Subcutaneous abdominal adipose tissue (tissue), 5 donors: ENCODE data around the gene C22orf42.

Source experiments
- H3K27ac ChIP-seq: one replicate; pipeline ENCODE4 v1.7.0; 2013; ENCODE audit warnings: low read depth, mild to moderate bottlenecking, inconsistent platforms, low read length, moderate library complexity
- H3K27me3 ChIP-seq, 5 donors: one replicate each; pipeline ENCODE4 v1.7.0; 2013; ENCODE audit warnings: low read length in 5 of 5, inconsistent platforms in 1 of 5; ENCODE audit not compliant: control insufficient read depth in 5 of 5, insufficient read depth in 4 of 5
- H3K36me3 ChIP-seq, 5 donors: one replicate each; pipeline ENCODE4 v1.7.0; 2013; ENCODE audit warnings: low read length in 5 of 5; ENCODE audit not compliant: control insufficient read depth in 5 of 5, insufficient read depth in 5 of 5
- H3K4me1 ChIP-seq, 5 donors: one replicate each; pipeline ENCODE4 v1.7.0; 2013; ENCODE audit warnings: low read length in 5 of 5, mild to moderate bottlenecking in 3 of 5, moderate library complexity in 1 of 5; ENCODE audit not compliant: control insufficient read depth in 5 of 5, insufficient read depth in 5 of 5
- H3K4me3 ChIP-seq, 5 donors: one replicate each; pipeline ENCODE4 v1.7.0; 2013; ENCODE audit warnings: low read length in 5 of 5, low read depth in 1 of 5
- H3K9ac ChIP-seq, 5 donors: one replicate each; pipeline ENCODE4 v1.7.0; 2013; ENCODE audit warnings: low read length in 5 of 5, mild to moderate bottlenecking in 4 of 5, moderate library complexity in 3 of 5
- H3K9me3 ChIP-seq, 5 donors: one replicate each; pipeline ENCODE4 v1.7.0; 2013; ENCODE audit warnings: low read length in 5 of 5; ENCODE audit not compliant: control insufficient read depth in 5 of 5
- donor health status: healthy.
- donor health status: healthy.
- donor health status: healthy.
- donor health status: healthy.
- donor health status: healthy.

C22orf42 gene

GRCh38 chr22:32119568-32120235 lies 39.4 kb downstream of the C22orf42 start:
- Histone ChIP-seq H3K27me3 (peaks cover 0 to 3% (median 0%) of the 10 kb centered on the region in 5 donors), H3K4me3 (no peak overlapping the region), H3K36me3 (no peaks in the 10 kb centered on the region), H3K9me3 (no peaks in the 10 kb centered on the region), H3K4me1 (no peaks in the 10 kb centered on the region), H3K27ac (no peak overlapping the region), H3K9ac (no peak overlapping the region)

- Histone ChIP-seq H3K4me3 (no peak overlapping the region), H3K36me3 (no peaks in the 10 kb centered on the region), H3K27me3 (peaks cover 0 to 9% (median 3%) of the 10 kb centered on the region in 5 donors), H3K9me3 (no peaks in the 10 kb centered on the region), H3K27ac (no peak overlapping the region), H3K9ac (no peak overlapping the region), H3K4me1 (no peaks in the 10 kb centered on the region)
These were observed 46.7 kb downstream of the C22orf42 start for GRCh38 chr22:32112380-32112779.

- no peaks in the 10 kb centered on the region for H3K4me1 ChIP-seq
- peaks cover 0 to 9% (median 3%) of the 10 kb centered on the region in 5 donors for H3K27me3 ChIP-seq
- H3K4me3 ChIP-seq: no peak overlapping the region
- H3K9me3 ChIP-seq: no peaks in the 10 kb centered on the region
- H3K36me3 ChIP-seq: no peaks in the 10 kb centered on the region
- no peak overlapping the region for H3K27ac ChIP-seq
- no peak overlapping the region for H3K9ac ChIP-seq
These were observed 52.2 kb downstream of the C22orf42 start for GRCh38 chr22:32106930-32107329.

DNA sequence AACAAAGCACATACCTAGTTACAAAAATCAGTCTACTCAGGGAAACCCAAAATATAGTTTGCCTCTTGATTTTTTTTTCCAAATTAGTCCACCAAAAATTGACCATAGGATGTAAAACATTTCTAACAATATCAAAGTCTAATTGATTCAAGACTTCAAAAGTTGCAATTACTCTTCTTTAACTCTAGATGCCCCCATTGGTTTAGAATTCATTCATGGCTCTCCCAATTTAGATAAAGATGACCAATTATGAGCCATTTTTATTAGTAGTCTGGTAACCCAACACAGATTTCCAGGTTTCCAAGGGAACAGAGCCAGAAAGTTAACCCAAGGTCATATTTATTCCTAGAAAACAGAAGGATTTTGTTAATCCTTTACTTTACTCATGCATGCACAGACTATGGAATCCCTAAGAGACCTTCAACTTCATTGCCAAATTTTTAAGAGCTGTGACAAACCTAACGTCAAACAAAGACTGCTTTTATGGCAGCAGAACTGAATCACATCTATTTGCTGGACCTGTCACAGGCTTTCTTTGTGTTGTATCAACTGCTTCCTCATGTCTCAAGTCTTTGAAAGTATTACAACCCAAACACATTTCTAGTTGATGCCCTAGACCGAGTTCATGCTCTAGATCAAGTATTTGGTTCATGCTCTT lies 55.3 kb downstream of the C22orf42 start:
- H3K9ac ChIP-seq: no peak overlapping the region
- H3K27me3 ChIP-seq: peaks cover 0 to 5% (median 0%) of the 10 kb centered on the region in 5 donors
- no peaks in the 10 kb centered on the region for H3K36me3 ChIP-seq
- H3K4me3 ChIP-seq: no peak overlapping the region
- H3K9me3 ChIP-seq: no peaks in the 10 kb centered on the region
- no peak overlapping the region for H3K27ac ChIP-seq
- H3K4me1 ChIP-seq: no peaks in the 10 kb centered on the region

GRCh38 chr22:32100711-32101110 lies 58.4 kb downstream of the C22orf42 start:
- Histone ChIP-seq H3K9me3 (no peaks in the 10 kb centered on the region), H3K27me3 (peaks cover 0 to 5% (median 0%) of the 10 kb centered on the region in 5 donors), H3K27ac (no peak overlapping the region), H3K9ac (no peak overlapping the region), H3K4me3 (no peak overlapping the region), H3K36me3 (no peaks in the 10 kb centered on the region), H3K4me1 (no peaks in the 10 kb centered on the region)
